Epithelial cell of proximal tubule (primary cell): Measurements from ENCODE around the gene FXYD5. TPM values are rescaled to one million over a fixed set of nuclear protein-coding genes. Genes with fewer than 3 reads are reported as not detected.

ENCODE experiments used
- DNase-seq: peaks from one replicate; pipeline ENCODE4 v3.0.0-alpha.2; 2011; ENCODE audit warnings: low read depth
- H3K4me3 ChIP-seq: 2 replicates; pipeline ENCODE4 v1.5.1; 2011; ENCODE audit warnings: low read depth, mild to moderate bottlenecking, low read length
- CTCF ChIP-seq: conservative IDR thresholded peaks from 2 replicates; pipeline ENCODE4 v1.5.1; 2012; ENCODE audit warnings: low read depth, mild to moderate bottlenecking, low read length
- total RNA-seq: library from RNA; depleted of rRNA; stranded (reverse); fragments of >200 nt; gene quantifications from 2 replicates; pipeline ENCODE4 v1.2.3, GENCODE V29; 2015

Gene FXYD5
- total RNA-seq, 1 donor from 2014 or later = 107 TPM

DNA sequence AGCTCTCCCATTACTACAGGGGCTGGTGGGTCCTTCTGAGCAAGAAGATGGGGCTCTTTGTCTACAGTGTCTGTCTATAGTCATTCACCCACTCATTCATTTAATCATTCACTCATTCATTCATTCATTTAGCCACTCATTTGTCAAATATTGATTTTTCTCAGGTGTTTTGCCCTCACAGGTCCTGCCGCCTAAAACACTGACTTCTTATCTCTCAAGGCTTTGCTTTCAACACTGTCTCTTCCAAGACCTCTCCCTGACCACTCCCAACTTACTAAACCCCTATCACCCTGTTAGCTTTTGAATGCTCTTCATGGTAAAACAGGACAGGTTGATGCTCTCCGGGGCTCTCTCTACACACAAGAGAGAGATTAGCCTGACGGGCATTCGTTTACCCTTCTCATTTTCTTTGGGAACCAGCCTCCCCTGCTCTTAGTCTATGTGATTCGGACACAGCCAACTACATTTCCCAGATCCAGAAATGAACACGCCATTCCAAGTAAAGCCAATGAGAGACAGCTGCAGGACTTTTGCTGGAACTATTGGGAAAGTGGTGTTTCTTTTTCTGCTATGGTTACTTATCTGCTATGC, 51.3 kb downstream of the FXYD5 start:
- TF ChIP-seq CTCF = no peak
- H3K4me3 ChIP-seq = no peak overlapping the region
- no peak for DNase-seq

GRCh38 chr19:35206379-35206778, 51.8 kb downstream of the FXYD5 start:
- TF ChIP-seq CTCF = no peak
- no peak overlapping the region for H3K4me3 ChIP-seq
- DNase-seq = no peak

GRCh38 chr19:35206855-35207254, 52.3 kb downstream of the FXYD5 start:
- no peak overlapping the region for H3K4me3 ChIP-seq
- no peak for TF ChIP-seq CTCF
- no peak for DNase-seq

DNA sequence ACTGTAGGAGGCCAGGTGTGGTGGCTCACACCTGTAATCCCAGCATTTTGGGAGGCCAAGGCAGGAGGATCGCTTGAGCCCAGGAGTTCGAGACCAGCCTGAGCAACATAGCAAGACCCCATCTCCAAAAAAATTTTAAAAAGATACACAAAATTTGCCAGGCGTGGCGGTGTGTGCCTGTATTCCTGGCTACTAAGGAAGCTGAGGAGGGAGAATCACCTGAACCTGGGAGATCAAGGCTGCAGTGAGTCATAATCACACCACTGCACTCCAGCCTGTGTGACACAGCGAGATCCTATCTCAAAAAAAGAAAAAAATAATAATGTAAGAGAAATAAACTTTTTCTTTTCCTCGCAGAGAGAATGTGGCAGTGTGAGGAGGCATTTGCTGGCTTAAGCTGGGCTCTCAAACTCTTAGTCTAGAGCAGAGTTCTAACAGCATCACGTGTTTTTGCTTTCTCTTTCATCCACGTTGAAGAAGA, 52.9 kb downstream of the FXYD5 start:
- H3K4me3 ChIP-seq = no peak overlapping the region
- TF ChIP-seq CTCF = no peak
- no peak for DNase-seq

DNA sequence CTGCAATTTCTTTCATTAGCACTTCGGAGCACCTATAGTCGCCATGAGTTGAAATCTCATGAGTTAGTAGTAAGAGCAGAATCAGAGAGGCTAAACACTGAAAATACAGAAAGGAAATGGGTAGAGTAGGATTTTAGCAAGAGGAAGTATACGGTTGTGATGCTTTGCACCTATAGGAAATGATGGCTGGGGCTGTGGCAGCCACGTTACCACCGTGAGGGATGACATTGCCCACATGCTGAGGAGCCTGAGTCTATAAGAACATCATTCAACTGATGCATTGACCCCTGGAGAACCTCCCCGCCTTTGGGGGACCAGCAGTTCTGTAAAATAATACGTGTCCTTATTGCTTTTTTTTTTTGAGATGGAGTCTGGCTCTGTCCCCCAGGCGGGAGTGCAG, 53.6 kb downstream of the FXYD5 start:
- DNase-seq = no peak
- TF ChIP-seq CTCF = no peak
- no peak overlapping the region for H3K4me3 ChIP-seq

GRCh38 chr19:35209646-35210045, 55.1 kb downstream of the FXYD5 start:
- H3K4me3 ChIP-seq = no peak overlapping the region
- no peak for TF ChIP-seq CTCF
- no peak for DNase-seq

DNA sequence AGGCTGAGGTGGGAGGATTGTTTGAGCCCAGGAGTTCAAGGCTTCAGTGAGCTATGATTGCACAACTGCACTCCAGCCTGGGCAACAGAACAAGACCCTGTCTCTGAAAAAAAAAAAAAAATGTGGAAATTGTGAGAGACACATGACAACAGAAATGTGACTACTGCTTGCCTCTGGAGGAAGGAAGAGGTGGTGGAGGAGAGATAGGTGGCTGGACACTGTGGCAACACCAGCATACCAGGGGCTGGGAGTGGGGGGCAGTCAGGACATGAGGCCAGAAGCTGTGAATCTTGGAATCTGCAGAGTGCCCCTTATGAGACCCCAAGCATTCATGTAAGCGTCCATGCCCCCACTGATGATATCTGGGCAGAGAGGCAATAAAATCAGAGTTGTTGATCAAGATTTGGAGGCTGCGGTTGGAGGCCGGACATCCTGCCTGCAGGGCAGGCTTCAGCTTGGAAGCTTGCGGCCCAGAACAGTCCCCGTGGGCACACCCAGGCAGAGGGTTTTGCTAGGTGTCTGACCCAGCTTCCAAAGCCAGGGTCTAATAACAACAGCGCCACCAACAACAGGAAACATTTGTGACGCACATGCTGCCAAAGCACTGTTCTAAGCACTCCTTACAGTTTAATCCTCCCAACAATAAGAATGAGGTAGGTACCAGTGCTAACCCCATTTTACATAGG, 57.2 kb downstream of the FXYD5 start:
- no peak overlapping the region for H3K4me3 ChIP-seq
- no peak for DNase-seq
- TF ChIP-seq CTCF = no peak
